Right lobe of liver (tissue), 6 donors: ENCODE results near the gene PRSS36. TPM values are rescaled to one million over a fixed set of nuclear protein-coding genes. Genes with fewer than 3 reads are reported as not detected.
"Not testable (repeated sequence)": the region's sequence is repeated elsewhere in the genome, so short reads cannot be mapped to it uniquely, and the experiment has no call there.

ENCODE experiments used
- ATAC-seq, 4 donors: fragments of 200-7000 bp; cut with Tn5 transposase; one replicate each; pipeline ENCODE4 v1.9.1; 2020; ENCODE audit warnings: mild to moderate bottlenecking in 4 of 4, moderate library complexity in 4 of 4
- DNase-seq, 3 donors: peaks; one replicate each; pipeline ENCODE4 v3.0.0-alpha.2; 2020
- H3K27ac ChIP-seq, 3 donors: fragments of 200-600 bp; one replicate each; pipeline ENCODE4 v1.8.0; 2022
- H3K27me3 ChIP-seq, 2 donors: fragments of 200-600 bp; one replicate each; pipeline ENCODE4 v1.8.0; 2022
- H3K36me3 ChIP-seq, 4 donors: fragments of 200-600 bp; sonication (generic) in 1 of 4; one replicate each; pipeline versions ENCODE4 v1.5.1 to v1.8.0; 2017 to 2022; ENCODE audit warnings: control low read depth in 1 of 4
- H3K4me1 ChIP-seq, 4 donors: fragments of 200-600 bp; sonication (generic) in 1 of 4; one replicate each; pipeline versions ENCODE4 v1.5.1 to v1.8.0; 2017 to 2022; ENCODE audit warnings: control low read depth in 1 of 4
- H3K4me3 ChIP-seq, 3 donors: fragments of 200-600 bp; one replicate each; pipeline ENCODE4 v1.8.0; 2022
- H3K9me3 ChIP-seq, 4 donors: fragments of 200-600 bp; sonication (generic) in 1 of 4; one replicate each; pipeline versions ENCODE4 v1.5.1 to v1.8.0; 2017 to 2022; ENCODE audit warnings: control low read depth in 1 of 4
- POLR2A ChIP-seq: fragments of 450-650 bp; IDR thresholded peaks from one replicate; pipeline ENCODE4 v1.6.1; 2017; ENCODE audit warnings: antibody characterized with exemption, mild to moderate bottlenecking
- WGBS: methylation state at CpG from one replicate; pipeline ENCODE4 v1.1.6; 2018; ENCODE audit warnings: low coverage, low lambda C conversion rate; ENCODE audit not compliant: insufficient coverage; ENCODE audit errors: missing lambda C conversion rate; 5-methylcytosine and 5-hydroxymethylcytosine counted together
- intact Hi-C, 2 donors: fragments of 100-400 bp; cut with DNase I; formaldehyde crosslinking; loops; one replicate each; pipeline versions ENCODE4 v1.11.2 to v1.14.1; 2022
- total RNA-seq, 6 experiments: library from RNA; depleted of rRNA in 2 of 6; stranded (reverse); fragments of >200 nt in 2 of 6; fragmentation: NEBNext Ultra II Directional in 3 of 6; extraction: Animal tissue kit (Norgen Biotek cat#: 25700) in 3 of 6; gene quantifications; one replicate each; pipeline versions ENCODE4 v1.1.0 to v1.2.4, GENCODE V29; 2016 to 2023
- TF ChIP-seq, protein P1 (sequence below), 4 donors: fragments of 200-600 bp in 3 of 4; fragments of 450-650 bp in 1 of 4; IDR thresholded peaks; one replicate each; pipeline versions ENCODE4 v1.5.1 to v1.8.0; 2016 to 2022; ENCODE audit warnings: antibody characterized with exemption in 4 of 4, mild to moderate bottlenecking in 2 of 4
- donor health status: DM: no; HTN: yes; CAD: no.
- donor health status: DM: no; HTN: no; CAD: no.
- donor health status: DM: no; HTN: no; CAD: no.
- donor health status: DM: no; HTN: yes; CAD: no.
- donor health status: DM: no; HTN: yes; CAD: no.

PRSS36 gene
- total RNA-seq, 6 experiments from 2014 or later = 0.25 to 1.6 (median 1.0) TPM

DNA sequence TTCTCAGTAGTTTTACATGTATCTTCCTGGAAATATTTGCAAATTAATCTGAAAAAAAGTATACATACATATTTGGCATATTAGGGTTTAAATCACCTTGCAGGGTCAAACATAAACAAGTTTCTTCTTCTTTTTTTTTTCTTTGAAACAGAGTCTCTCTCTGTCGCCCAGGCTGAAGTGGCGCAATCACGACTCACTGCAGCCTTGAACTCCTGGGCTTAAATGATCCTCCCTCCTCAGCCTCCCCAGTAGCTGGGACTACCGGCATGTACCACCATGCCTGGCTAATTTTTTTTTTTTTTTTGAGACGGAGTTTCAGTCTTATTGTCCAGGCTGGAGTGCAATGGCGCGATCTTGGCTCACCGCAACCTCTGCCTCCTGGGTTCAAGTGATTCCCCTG lies 17.4 kb upstream of the PRSS36 start:
- H3K27ac ChIP-seq = no peak overlapping the region
- no peaks in the 10 kb centered on the region for H3K27me3 ChIP-seq
- ATAC-seq (no peak), DNase-seq (no peak)
- H3K4me1 ChIP-seq = no peaks in the 10 kb centered on the region
- TF ChIP-seq POLR2A = no peak
- TF ChIP-seq, protein P1, sequence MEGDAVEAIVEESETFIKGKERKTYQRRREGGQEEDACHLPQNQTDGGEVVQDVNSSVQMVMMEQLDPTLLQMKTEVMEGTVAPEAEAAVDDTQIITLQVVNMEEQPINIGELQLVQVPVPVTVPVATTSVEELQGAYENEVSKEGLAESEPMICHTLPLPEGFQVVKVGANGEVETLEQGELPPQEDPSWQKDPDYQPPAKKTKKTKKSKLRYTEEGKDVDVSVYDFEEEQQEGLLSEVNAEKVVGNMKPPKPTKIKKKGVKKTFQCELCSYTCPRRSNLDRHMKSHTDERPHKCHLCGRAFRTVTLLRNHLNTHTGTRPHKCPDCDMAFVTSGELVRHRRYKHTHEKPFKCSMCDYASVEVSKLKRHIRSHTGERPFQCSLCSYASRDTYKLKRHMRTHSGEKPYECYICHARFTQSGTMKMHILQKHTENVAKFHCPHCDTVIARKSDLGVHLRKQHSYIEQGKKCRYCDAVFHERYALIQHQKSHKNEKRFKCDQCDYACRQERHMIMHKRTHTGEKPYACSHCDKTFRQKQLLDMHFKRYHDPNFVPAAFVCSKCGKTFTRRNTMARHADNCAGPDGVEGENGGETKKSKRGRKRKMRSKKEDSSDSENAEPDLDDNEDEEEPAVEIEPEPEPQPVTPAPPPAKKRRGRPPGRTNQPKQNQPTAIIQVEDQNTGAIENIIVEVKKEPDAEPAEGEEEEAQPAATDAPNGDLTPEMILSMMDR (IDR thresholded peaks at IDR 0.05) = no peak
- no peaks in the 10 kb centered on the region for H3K9me3 ChIP-seq
- intact Hi-C loops = no loop called here
- WGBS = 85% methylated on average over 8 of the region's 8 CpGs
- H3K36me3 ChIP-seq = no peaks in the 10 kb centered on the region
- no peak overlapping the region for H3K4me3 ChIP-seq

DNA sequence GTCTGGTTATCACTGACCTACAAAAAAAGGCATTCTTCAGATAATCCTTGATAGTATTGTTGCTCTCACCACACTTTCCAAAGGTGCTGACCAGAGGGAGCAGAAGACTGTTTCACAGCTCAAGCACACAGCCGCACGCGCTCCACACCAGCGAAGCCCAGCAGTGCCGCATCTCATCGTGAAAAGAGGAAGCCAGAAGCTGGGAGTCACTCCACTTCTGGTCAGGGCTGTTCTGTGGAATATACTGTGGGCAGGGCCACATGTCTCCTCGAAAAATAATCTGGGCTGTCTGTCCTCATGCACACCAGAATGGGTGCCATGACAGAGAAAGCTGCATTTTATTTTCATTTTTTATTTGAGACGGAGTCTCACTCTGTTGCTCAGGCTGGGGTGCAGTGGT lies 7.3 kb upstream of the PRSS36 start:
- Histone ChIP-seq H3K4me3 (no peak overlapping the region), H3K36me3 (no peaks in the 10 kb centered on the region), H3K4me1 (no peaks in the 10 kb centered on the region), H3K27ac (no peak overlapping the region), H3K27me3 (no peaks in the 10 kb centered on the region), H3K9me3 (no peaks in the 10 kb centered on the region)
- DNase-seq (no peak), ATAC-seq (peak; percentile 36 to 59 (median 50))
- WGBS = 26% methylated on average over 5 of the region's 8 CpGs
- no peak for TF ChIP-seq POLR2A
- TF ChIP-seq, protein P1 (IDR thresholded peaks at IDR 0.05) = no peak
- intact Hi-C loops = no loop called here

DNA sequence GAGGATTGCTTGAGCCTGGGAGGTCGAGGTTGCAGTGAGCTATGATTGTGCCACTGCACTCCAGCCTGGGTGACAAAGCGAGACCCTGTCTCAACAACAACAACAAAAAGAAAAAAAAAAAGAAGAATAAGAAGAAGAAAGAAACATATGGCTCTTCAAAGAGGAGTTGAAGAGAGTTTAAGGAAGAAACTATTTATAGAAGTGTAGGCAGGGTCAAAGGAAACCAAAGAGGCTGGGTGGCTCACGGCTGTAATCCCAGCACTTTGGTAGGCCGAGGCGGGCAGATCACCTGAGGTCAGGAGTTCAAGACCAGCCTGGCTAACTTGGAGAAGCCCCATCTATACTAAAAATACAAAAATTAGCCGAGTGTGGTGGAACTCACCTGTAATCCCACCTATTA lies 1.1 kb upstream of the PRSS36 start:
- H3K4me3 ChIP-seq, ATAC-seq, H3K27me3 ChIP-seq, intact Hi-C loops, DNase-seq, H3K4me1 ChIP-seq, H3K9me3 ChIP-seq, H3K27ac ChIP-seq, H3K36me3 ChIP-seq: not testable (repeated sequence)
- WGBS = 58% methylated on average over 5 of the region's 6 CpGs

GRCh38 chr16:31149332-31149731 lies 534 bp downstream of the PRSS36 start:
- no peaks in the 10 kb centered on the region for H3K4me1 ChIP-seq
- ATAC-seq (peak in 1 of 4 donors; percentile 11), DNase-seq (no peak)
- H3K27ac ChIP-seq = no peak overlapping the region
- TF ChIP-seq, protein P1 (IDR thresholded peaks at IDR 0.05) = no peak
- TF ChIP-seq POLR2A = no peak
- intact Hi-C loops = no loop called here
- H3K27me3 ChIP-seq = no peaks in the 10 kb centered on the region
- no peak overlapping the region for H3K4me3 ChIP-seq
- H3K36me3 ChIP-seq = no peaks in the 10 kb centered on the region
- H3K9me3 ChIP-seq = no peaks in the 10 kb centered on the region
- 49% methylated on average over 5 of the region's 5 CpGs for WGBS

DNA sequence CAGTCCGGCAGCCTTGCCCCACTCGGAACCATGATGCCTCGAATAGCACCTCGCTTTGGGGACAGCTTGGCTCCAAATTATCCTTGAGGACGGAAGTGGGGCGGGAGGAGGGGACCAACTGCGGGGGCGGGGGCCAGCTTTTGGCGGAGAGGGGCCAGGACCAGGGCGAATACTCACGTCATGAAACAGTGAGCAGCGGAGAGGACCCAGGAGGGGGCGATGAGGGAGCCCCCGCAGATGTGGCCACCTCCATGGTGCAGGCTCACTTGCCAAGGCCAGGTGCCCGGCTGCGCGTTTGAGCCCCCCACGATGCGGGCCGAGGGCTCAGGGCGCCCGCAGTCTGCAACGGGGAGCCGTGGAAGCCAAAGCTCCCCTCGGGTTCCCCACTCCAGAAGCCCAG lies 970 bp downstream of the PRSS36 start:
- no peaks in the 10 kb centered on the region for H3K4me1 ChIP-seq
- no peaks in the 10 kb centered on the region for H3K36me3 ChIP-seq
- 62% methylated on average over 7 of the region's 25 CpGs for WGBS
- no peak overlapping the region for H3K4me3 ChIP-seq
- no peak for DNase-seq
- H3K27ac ChIP-seq = no peak overlapping the region
- TF ChIP-seq POLR2A = no peak
- TF ChIP-seq, protein P1 (IDR thresholded peaks at IDR 0.05) = no peak
- ATAC-seq = no peak
- intact Hi-C loops = no loop called here
- no peaks in the 10 kb centered on the region for H3K9me3 ChIP-seq
- H3K27me3 ChIP-seq = no peaks in the 10 kb centered on the region
